Measurements from ENCODE around the gene TNK2.

- TF ChIP-seq CTCF (optimal IDR thresholded peaks at IDR 0.05 in 1 of 3, IDR thresholded peaks at IDR 0.05 in 1 of 3, conservative IDR thresholded peaks at IDR 0.05 in 1 of 3; ENCODE audit: extremely low read depth in 1 of 3, insufficient read depth in 2 of 3, low read length in 3 of 3), result peak; percentile 100
- no peak for TF ChIP-seq EZH2 (IDR thresholded peaks at IDR 0.05; ENCODE audit: low read length)
Observed at GRCh38 chr3:195850857-195851543, 57.4 kb downstream of the TNK2 start.

Measured in keratinocyte (primary cell).